ENCODE results near the gene LEO1.

The LEO1 gene

DNA sequence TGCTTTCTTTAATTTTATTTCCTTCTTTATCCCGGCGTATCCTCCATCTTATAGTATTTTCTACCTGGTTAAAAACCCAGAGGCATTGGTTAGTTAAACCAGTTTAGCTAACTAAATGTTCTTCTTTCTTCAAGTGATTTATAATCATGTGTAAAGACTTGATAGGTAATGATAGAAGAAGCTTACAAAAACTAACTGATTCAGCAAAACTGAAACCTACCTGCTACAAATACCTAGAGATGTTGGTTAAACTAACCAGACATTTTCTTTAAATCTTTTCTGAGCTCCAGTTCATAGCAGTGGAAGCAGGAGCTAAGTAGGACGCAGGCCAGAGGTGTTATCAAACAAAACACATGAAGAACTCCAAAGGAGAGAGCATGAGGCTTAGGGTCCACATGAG is 44.8 kb downstream of the LEO1 start:
- no peak for DNase-seq

DNA sequence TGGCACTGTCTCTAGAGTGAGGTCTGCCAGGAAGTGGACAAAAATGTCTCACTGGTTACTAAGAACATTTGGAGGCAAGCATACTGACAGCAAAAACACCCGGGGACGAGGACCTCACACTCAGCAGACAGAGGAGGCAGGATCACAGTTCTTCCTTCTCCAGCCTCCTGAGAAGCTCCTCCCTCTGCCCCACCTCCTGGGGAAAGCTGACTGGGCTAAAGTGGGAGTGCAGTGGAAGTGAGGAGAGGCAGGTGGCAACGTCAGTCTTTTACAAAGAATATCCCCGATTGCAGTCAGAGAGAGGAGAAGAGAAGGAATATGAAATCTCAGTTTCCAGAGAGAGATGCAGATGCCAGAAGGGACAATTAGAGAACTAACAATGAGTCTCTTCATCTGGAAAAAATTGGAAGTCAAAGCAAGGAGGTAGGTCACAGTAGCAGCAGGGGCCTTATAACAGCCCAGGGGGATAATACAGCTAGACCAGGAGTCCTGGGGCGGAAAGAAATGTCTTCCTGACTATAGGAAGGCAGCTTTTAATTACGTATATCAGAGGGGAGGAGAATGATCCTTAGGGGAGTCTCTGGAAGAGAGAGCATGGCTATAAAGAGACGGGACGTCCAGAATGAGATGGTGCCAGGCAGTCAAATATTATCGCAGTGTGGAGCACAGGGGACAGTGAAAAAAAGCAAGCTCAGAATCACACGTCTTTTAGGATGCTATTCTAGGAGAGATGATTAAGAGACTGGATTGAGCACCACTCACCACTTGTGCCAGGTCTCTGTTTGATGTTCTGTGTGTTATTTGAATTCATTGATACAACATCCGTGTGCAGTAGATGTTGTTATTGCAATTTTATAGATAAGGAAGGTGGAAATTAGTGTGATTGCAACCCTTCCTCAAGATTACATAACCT is 47.2 kb downstream of the LEO1 start:
- DNase-seq, result no peak

DNA sequence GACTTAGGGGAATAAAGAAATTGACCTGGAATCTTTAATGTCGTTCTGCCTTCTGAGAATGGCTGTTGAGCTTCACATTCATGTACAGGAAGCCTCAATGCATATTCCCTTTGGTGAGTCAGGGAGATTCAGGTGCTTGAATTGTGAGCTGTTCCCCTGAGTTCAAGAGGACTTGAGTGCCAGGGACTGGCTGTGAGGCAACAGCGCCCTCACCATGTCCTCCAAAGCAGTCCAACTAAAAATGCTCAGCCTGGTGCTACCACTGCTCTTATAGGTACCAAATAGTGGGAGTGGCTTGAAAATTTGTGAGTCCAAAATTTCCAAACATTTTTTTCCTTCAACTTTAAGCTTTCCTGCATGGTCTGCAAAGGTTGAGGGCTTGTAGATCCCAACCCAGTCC is 54.1 kb downstream of the LEO1 start:
- DNase-seq, result no peak

DNA sequence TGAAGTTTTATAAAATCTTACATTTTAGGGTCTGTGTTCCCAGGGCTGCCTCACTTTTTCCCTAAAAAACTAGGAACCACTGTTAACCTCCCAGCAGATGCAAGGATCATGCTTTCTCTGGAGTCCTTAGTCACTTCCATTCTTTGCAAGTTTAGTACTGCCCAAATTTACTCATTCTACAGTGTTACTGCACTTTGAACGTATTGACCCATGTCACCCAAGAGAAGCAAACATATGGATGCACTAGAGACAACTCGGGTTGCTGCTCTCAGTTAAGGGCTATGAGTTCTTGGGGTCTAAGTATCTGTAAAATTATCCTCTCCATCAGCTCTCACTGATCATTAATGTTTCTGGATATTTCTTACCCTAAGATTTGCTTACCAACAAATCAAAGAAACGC is 59.0 kb downstream of the LEO1 start:
- DNase-seq, result no peak

DNA sequence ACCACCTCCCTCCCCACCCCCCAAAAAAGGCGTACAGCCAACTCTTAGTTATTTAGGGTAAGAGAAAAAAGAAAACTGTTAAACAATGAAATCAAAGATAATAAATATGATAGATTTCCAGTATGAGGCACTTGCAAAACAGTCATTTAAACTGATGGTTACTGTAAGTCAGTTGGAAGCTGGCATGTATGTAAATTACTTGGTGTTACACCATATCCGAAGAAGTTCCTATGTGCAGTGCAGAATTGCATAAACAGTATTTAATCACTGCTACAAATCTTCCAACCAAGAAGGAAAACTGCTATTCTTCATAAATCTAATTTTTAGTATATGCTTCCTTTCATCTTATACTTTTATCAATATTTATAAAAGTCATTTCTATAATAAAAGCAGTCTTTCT is 62.0 kb downstream of the LEO1 start:
- no peak for DNase-seq

DNA sequence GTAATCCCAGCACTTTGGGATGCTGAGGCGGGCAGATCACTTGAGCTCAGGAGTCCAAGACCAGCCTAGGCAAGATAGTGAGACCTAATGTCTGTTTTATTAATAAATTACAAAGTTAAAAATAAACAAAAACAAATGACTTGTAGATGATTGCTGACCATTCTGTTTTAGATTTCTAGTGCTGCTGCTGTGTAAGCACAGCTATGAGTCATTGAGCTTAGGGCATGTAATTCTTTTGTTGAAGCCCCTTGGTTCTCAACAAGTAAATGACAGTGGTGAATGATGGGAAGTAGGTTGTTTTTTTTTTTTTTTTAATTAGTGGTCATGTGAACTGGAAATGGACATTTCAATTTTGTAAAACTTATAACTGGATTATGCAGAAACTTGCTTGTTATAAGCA is 63.3 kb downstream of the LEO1 start:
- no peak for DNase-seq

DNA sequence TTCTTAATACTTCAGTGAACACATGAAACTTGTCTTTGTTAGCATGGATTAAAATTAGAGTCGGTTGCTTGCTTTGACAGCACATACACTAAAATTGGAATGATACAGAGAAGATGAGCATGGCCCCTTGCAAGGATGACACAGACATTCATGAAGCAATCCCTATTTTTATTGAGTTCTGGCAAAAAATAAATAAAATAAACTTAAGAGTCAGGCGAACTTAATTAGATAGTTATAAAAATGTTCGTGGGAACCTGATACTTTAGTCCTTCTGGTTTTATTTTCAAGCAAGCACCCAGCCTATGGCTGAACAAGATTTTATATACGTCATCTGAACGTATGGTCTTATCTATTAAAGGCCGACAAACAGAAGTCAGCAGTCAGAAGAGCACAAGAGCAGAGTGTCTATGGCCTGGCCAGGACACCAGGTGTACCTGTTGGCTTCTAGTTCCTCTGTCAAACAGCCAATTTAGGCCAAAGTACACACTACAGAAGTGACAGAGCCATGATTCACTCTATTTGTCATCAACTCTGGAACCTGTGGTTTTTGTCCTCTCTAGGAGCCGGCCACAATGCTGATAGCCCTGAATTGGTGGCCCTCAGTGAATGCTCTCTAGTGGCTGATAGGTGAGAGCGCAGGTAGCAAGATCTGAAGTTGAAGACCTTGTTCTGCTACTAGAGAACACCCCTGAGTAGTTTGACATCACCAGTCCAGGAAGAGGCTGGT is 64.3 kb downstream of the LEO1 start:
- no peak for DNase-seq

DNA sequence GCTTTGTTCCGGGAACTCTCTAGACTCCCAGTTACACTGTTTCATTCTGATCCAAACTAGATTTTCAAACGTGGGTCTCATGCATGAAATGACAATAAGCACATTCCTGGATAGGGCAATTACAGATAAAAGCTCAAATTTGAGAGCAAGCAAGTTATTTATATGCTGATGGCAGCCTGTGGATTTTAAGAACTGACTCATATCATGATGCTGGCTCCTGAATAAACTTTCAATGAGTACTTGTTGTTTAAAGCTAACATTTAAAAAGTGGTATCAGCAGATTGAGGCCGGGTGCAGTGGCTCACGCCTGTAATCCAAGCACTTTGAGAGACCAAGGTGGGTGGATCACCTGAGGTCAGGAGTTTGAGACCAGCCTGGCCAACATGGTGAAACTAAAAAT is 66.6 kb downstream of the LEO1 start:
- no peak for DNase-seq

DNA sequence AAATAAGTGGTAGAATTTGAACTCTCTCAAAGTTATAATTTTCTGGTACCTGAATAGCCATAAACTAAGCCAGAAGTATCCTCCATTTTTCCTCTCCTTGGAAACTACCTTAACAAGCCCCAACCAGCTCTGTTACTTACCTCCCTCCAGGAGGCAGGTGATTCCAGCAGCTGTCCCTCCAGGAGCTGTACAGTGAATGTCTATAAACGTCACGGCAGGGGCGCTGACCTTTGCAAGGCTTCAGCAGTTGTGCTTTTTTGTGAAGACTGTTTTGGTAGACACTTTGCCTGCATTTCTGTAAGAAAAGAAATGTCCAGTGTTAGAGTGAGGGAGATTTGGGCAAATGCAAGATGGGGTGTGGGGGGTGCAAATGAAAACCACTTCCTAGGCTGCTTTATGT is 67.2 kb downstream of the LEO1 start:
- DNase-seq, result no peak

DNA sequence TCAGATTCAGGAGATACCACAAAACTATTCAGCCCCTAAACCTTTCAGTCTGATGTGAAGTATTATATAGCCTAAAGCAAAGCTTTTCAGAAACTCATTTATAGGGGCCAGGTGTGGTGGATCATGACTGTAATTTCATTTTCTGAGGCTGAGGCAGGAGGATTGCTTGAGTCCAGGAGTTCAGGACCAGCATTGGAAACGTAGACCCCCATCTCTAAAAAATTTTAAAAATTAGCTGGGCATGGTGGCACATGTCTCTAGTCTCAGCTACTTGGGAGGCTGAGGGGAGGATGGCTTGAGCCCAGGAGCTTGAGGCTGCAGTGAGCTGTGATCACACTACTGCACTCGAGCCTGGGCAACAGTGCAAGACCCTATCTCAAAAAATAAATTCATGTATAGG is 82.1 kb downstream of the LEO1 start:
- DNase-seq, result no peak

DNA sequence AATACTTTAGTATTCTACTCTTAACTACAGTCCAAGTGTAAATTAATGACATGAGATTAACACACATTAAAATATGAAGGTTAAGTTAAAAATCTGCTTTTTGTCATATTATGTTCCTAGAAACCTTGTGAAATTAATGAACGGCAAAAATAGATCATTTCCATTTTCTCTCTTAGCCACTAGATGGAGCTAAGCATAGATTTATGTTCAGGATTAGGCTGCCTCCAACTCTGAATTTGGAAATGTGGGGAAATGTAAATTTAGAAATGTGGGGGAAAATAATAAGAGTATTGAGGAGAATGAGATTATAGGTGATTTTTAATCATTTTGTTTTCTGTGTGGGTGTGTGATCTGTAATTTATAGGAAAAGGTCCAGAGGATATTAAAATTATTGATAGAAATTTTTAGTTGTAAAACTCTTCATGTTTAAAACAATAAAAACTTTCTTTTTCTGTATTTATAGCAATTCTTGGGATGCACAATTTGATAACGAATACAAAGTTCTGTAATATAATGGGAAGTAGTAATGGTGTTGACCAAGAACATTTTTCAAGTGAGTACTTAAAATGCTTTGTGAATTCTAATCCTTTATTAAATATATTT is 82.9 kb downstream of the LEO1 start:
- no peak for DNase-seq

Data from stimulated activated CD4-positive, alpha-beta T cell treated with anti-CD3 and anti-CD28 coated beads, Interleukin-12 subunit alpha, Interleukin-12 subunit beta, amount 100 ng/mL, for 4 hours (primary cell).